NK-92 treated with Interleukin-12 subunit alpha and Interleukin-12 subunit beta, amount 100 ng/mL, for 24 hours (cell line): ENCODE results near the gene VWA3B.
"Not testable (repeated sequence)": the region's sequence is repeated elsewhere in the genome, so short reads cannot be mapped to it uniquely, and the experiment has no call there.

Experiments
- DNase-seq: peaks from one replicate; lab custom pipeline; 2025; lab: John Stamatoyannopoulos, UW

VWA3B gene

GRCh38 chr2:98252038-98252773 lies 165.2 kb downstream of the VWA3B start:
- DNase-seq = no peak

- DNase-seq = no peak
Measured at GRCh38 chr2:98253461-98254070, 166.6 kb downstream of the VWA3B start.

GRCh38 chr2:98254504-98255059 lies 167.6 kb downstream of the VWA3B start:
- no peak for DNase-seq

DNA sequence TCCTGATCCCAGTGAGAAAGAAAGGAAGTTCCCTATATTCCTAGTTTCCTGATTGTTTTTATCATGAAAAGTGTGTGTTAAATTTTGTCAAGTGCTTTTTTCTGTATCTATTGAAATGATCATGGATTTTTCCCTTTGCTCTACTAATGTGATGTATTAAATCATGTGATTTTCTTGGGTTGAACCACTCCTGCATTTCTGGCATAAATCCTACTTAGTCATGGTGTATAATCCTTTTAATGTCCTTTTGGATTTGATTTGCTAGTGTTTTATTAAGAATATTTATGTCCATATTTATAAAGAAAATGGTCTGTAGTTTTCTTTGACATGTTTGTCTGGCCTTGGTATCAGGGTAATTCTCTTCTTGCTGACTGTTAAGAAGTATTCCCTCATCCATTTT lies 171.9 kb downstream of the VWA3B start:
- no peak for DNase-seq

DNA sequence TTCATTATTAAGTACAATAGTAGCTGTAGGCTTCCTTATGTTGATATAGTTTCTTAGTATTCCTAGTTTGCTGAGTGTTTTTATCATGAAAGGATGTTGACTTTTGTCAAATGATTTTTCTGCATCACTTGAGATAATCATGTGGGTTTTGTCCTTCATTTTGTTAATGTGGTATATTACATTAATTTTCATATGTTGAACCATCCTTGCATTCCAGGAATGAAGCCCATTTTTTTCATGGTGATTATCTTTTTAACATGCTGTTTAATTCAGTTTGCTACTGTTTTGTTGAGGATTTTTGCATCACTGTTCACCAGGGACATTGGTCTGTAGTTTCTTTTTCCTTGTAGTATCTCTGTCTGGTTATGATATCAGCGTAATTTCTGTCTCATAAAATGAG lies 176.4 kb downstream of the VWA3B start:
- no peak for DNase-seq

DNA sequence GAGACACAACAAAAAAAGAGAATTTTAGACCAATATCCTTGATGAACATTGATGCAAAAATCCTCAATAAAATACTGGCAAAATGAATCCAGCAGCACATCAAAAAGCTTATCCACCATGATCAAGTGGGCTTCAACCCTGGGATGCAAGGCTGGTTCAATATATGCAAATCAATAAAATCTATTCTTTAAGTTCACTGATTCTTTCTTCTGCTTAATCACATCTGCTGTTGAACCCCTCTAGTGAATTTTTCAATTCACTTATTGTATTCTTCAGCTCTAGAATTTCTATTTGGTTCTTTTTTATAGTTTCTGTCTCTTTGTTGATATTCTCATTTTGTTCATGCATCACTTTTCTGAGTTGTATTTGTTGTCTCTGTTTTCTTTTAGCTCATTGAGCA lies 181.3 kb downstream of the VWA3B start:
- not testable (repeated sequence) for DNase-seq

DNA sequence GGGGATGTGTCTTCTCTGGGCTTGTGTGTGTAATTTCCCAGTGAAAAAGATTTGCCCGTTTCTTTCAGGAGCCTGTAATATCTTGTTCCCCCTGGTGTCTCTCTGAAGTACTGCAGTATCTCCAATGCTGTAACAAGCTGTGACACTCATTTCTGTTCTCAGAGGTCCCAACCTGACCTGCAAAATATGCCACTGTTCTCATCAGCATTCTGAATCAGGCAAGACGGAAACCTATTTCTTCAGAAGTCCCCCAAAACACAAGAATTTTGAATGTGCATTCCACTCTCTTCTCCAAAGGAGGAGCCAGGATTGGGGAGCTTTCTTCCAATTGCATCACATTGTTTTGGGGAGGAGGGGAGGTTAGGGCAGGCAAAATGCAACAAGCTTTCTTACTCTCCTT lies 182.3 kb downstream of the VWA3B start:
- DNase-seq = no peak

GRCh38 chr2:98269830-98270229 lies 182.9 kb downstream of the VWA3B start:
- DNase-seq = no peak

DNA sequence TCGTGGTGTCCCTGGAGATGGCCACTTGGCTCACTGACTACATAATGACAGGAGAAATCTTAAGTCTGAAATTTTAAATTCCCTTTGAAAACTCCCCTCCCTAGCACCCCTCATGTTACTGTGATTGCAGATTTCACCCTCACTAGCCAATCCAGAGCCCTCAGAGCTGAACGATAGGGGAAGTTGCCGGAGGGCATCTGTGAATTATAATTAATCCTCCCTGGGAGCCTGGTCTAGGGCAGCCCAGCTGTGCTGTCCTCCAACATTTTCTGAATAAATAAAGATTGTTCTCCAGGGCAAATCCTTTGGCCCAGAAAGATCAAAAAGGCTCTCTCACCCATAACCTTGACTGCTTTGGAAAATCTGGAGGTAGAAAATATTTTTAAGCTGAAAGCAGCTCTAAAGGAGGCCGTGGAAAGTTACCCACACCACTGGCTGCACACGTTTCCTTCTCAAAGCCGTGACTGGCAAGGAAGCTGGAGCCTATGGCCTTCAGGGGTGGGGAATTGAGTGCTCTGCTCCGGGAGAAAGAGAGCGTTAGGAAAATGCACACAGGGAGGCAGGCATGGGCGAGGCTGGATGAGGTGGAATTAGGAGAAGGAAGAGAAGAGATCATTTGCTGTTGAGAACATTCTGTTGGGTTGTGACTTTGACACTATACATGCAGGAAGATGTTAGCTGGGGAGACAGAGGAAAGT lies 190.3 kb downstream of the VWA3B start:
- no peak for DNase-seq

GRCh38 chr2:98278074-98278473 lies 191.1 kb downstream of the VWA3B start:
- no peak for DNase-seq

GRCh38 chr2:98280376-98281102 lies 193.6 kb downstream of the VWA3B start:
- no peak for DNase-seq

GRCh38 chr2:98281607-98282006 lies 194.6 kb downstream of the VWA3B start:
- DNase-seq = no peak

DNA sequence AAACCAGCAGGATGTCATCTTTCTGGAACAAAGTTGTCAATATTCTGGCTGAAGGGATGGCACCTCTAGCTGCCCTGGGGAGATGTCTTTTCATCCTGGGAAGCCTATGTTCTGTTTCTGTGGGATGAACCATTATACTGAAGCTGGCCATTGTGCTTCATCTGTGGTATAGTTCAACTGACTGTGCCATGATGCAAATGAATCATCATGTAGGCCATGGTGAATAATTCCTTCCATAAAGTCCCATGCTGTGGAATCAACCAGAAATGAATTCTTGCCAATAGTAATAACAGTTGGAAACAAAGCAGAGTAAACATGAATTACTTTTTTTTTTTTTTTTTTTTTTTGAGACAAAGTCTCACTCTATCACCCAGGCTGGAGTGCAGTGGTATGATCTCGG lies 195.1 kb downstream of the VWA3B start:
- no peak for DNase-seq

GRCh38 chr2:98293030-98293429 lies 206.1 kb downstream of the VWA3B start:
- no peak for DNase-seq

DNA sequence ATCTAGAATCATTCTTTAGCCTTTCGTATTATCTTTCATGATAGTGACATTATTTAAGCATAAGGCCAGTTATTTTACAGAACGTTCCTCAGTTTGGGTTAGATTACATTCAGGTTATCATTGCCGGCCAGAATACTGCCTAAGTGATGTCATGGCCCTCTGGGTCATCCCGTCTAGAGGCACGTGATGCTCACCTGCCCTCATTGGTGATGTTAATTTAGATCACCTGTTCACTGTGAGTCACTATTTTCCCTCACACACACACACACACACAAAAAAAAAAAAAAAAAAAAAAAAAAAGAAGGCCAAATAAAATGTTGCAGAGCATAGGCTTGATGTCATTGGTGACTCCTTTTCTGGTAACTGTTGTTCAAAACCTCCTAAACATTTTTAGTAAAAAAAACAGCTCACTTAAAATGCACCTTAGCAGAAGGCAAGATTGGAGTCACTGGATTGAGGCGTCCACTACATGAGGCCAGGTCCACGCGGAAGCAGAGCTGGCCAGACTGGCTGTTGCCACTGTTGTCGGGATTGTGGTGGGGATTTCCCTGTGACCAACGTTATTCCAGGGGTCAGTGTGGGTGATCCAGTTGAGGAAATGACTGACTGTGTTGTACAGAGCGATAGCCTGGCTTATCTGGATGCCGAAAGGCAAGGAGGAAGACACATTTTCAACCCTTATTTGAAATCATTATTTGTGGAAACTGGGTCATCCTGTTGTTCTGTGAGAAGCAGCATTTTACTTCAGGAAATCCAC lies 207.1 kb downstream of the VWA3B start:
- no peak for DNase-seq

DNA sequence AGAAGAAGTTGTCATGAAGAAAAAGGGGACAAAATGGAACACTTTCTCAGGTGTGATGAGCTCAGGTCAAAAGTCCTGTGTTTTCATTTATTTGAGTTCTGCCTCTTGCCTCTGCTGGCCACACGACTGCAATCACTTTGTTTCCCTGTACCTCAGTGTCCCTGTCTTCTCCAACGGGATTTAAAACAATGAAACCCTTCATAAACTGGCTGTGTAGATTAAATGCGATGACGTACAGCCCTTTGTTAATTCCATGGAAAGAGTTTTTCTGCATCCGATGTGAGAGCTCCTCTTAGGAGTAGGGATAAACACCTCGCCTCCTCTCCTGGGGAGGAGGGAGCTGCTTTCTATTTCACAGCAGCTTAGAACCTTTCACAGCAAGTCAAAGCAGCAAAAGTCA lies 207.7 kb downstream of the VWA3B start:
- no peak for DNase-seq

DNA sequence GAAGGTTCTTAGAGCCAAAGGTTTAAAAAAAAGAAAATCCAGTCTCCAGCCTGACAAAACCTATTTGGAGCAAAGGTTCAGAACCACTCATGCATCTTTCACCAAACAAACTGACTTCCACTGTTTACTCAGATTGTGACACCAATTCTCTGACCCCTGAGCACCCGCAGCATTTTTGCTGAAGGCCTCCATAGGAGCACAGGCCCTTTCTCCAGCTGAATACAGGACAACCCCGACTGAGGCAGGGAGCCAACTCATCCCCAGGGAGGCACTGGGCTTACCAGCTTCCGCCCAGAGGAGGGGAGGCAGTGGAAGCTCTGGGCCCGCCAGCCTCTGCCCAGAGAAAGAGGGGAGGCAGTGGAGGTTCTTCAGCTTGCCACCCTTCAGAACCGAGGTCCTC lies 208.3 kb downstream of the VWA3B start:
- DNase-seq = no peak

- DNase-seq = no peak
Measured at GRCh38 chr2:98295721-98296414, 208.9 kb downstream of the VWA3B start.

DNA sequence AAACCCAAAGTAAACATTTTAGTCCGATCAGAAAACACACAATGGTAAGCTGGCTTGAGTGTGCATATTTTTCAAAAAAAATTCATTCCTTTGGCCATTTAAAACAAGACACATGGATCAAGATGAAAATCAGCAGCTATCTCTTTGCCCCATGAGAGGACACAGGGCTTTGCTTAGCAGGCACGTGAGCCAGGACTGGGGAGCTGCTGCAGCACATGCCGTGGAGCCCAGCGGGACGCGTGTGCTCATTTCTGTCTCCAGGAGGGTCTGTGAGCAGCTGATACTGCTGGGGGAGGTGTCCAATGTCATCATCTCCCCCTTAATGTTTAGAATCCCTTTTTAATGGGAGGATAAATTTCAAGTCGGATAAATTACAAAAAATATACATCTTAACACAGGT lies 209.5 kb downstream of the VWA3B start:
- no peak for DNase-seq

DNA sequence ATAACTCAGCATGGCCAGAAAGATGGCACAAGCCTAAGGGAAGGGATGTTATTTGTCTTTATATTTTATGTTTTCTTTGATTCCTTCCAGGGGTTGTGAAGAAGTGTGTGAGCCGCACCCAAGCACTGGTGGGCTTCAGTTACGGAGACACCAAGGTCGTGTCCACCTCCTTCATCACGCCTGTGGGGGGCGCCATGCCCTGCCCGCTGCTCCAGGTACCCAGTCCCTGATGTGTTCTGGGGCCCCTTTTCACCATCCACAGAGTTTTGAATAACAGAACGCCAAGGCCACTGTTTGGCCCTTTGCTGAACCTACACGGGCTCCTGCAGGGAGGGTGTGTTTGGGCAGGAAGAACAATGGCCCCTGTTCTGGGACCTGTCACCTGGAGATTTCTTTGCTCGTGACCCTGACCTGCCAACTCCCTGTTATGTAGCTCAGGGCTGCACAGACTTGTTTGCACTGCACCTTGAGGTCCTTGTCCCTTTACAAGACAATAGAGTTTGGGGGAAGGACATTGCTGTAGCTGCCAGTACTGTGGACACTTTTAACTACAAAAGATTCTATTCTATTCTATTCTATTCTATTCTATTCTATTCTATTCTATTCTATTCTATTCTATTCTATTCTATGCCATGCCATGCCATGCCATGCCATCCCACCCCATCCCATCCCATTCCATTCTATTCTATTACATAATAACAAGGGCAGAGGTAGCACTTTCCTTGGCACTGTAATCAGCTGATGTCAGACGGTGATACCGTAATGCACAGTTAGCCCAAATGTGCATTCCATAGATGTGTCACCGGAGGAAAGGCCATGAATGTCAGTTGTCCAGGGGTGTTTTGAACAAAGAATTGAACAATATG lies 211.1 kb downstream of the VWA3B start:
- no peak for DNase-seq
